Measurements from ENCODE around the gene SRSF2.
"Not testable (repeated sequence)": the region's sequence is repeated elsewhere in the genome, so short reads cannot be mapped to it uniquely, and the experiment has no call there.

SRSF2 gene

GRCh38 chr17:76737082-76737675 lies at the start of gene SRSF2:
SRSF2 (minus strand) TSS chr17:76737331; CDS start chr17:76737160, 171 bp downstream.
- peak; percentile 99 for DNase-seq

GRCh38 chr17:76784926-76785325 lies 47.8 kb upstream of the SRSF2 start:
- DNase-seq = no peak

GRCh38 chr17:76783146-76783545 lies 46.0 kb upstream of the SRSF2 start:
- DNase-seq = no peak

- no peak for DNase-seq
Observed at GRCh38 chr17:76781056-76781982, 44.2 kb upstream of the SRSF2 start.

- DNase-seq = no peak
Observed at GRCh38 chr17:76775021-76775600, 38.0 kb upstream of the SRSF2 start.

- peak; percentile 53 for DNase-seq
Observed at GRCh38 chr17:76772842-76773525, 35.9 kb upstream of the SRSF2 start.

- DNase-seq = no peak
Observed at GRCh38 chr17:76758570-76758969, 21.4 kb upstream of the SRSF2 start.

- DNase-seq = no peak
Observed at GRCh38 chr17:76757256-76757655, 20.1 kb upstream of the SRSF2 start.

GRCh38 chr17:76755285-76755684 lies 18.2 kb upstream of the SRSF2 start:
- no peak for DNase-seq

GRCh38 chr17:76753061-76753961 lies 16.2 kb upstream of the SRSF2 start:
- peak; percentile 49 for DNase-seq

- no peak for DNase-seq
Observed at GRCh38 chr17:76752006-76752405, 14.9 kb upstream of the SRSF2 start.

GRCh38 chr17:76751416-76751993 lies 14.4 kb upstream of the SRSF2 start:
- no peak for DNase-seq

GRCh38 chr17:76748657-76749056 lies 11.5 kb upstream of the SRSF2 start:
- no peak for DNase-seq

GRCh38 chr17:76747716-76748363 lies 10.7 kb upstream of the SRSF2 start:
- no peak for DNase-seq

GRCh38 chr17:76745785-76746184 lies 8.7 kb upstream of the SRSF2 start:
- not testable (repeated sequence) for DNase-seq

GRCh38 chr17:76744747-76745146 lies 7.6 kb upstream of the SRSF2 start:
- DNase-seq = no peak

- no peak for DNase-seq
Observed at GRCh38 chr17:76742958-76743357, 5.8 kb upstream of the SRSF2 start.

GRCh38 chr17:76740329-76741118 lies 3.4 kb upstream of the SRSF2 start:
- DNase-seq = no peak

- DNase-seq = not testable (repeated sequence)
Observed at GRCh38 chr17:76739568-76740115, 2.5 kb upstream of the SRSF2 start.

GRCh38 chr17:76738468-76738850 lies 1.3 kb upstream of the SRSF2 start:
- no peak for DNase-seq

Measured in activated T-cell treated with anti-CD3 and anti-CD28 coated beads, Interleukin-2, amount 50 U/mL, for 1 hour (primary cell).